ENCODE results near the gene PRRT4. TPM values are rescaled to one million over a fixed set of nuclear protein-coding genes. Genes with fewer than 3 reads are reported as not detected.
A peak's percentile ranks its signal among the peaks of the same experiment; 100 is the strongest.

The PRRT4 gene
- total and polyA plus RNA-seq, 2 of the 13 experiments (the other 11 are each of a cell fraction or from before 2014, with no cell fraction given), result not detected

DNA sequence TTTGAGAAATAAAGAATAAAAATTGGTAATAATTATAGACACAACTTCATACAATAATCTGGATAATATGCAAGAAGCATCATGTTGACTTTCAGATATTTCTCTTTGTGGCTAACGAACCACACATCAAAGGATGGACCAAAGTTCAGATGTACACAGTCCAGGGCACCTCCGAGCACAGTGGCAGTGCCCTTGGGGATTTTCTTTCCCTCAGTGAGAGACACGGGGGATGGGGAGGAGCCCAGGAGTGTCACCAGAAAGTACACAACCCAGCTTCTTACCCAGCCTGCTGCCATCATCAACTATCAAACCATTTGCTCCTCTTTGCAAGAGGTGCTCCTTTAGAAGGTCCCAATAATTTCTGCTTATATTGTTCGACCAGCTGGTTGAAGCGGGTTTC lies 51.0 kb downstream of the PRRT4 start (continued):
- TF ChIP-seq SP2 (CRISPR knock-in tag; IDR thresholded peaks at IDR 0.05) (no peak), MATR3 (CRISPR knock-in tag; IDR thresholded peaks at IDR 0.05) (no peak), ZNF296 (CRISPR knock-in tag; conservative IDR thresholded peaks at IDR 0.05) (no peak), GATAD1 (CRISPR knock-in tag; IDR thresholded peaks at IDR 0.05) (0 out of 2 replicates have a peak, but pooled peaks have one; percentile 47), ZNF7 (CRISPR knock-in tag; IDR thresholded peaks at IDR 0.05) (no peak)
- TF ChIP-seq, protein P1, sequence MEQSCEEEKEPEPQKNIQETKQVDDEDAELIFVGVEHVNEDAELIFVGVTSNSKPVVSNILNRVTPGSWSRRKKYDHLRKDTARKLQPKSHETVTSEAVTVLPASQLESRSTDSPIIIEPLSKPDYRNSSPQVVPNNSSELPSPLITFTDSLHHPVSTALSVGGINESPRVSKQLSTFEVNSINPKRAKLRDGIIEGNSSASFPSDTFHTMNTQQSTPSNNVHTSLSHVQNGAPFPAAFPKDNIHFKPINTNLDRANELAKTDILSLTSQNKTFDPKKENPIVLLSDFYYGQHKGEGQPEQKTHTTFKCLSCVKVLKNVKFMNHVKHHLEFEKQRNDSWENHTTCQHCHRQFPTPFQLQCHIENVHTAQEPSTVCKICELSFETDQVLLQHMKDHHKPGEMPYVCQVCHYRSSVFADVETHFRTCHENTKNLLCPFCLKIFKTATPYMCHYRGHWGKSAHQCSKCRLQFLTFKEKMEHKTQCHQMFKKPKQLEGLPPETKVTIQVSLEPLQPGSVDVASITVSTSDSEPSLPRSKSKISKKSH (CRISPR knock-in tag; IDR thresholded peaks at IDR 0.05; ENCODE audit: borderline replicate concordance), result no peak
- TF ChIP-seq, protein P2, sequence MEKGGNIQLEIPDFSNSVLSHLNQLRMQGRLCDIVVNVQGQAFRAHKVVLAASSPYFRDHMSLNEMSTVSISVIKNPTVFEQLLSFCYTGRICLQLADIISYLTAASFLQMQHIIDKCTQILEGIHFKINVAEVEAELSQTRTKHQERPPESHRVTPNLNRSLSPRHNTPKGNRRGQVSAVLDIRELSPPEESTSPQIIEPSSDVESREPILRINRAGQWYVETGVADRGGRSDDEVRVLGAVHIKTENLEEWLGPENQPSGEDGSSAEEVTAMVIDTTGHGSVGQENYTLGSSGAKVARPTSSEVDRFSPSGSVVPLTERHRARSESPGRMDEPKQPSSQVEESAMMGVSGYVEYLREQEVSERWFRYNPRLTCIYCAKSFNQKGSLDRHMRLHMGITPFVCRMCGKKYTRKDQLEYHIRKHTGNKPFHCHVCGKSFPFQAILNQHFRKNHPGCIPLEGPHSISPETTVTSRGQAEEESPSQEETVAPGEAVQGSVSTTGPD (CRISPR knock-in tag; IDR thresholded peaks at IDR 0.05), result no peak

DNA sequence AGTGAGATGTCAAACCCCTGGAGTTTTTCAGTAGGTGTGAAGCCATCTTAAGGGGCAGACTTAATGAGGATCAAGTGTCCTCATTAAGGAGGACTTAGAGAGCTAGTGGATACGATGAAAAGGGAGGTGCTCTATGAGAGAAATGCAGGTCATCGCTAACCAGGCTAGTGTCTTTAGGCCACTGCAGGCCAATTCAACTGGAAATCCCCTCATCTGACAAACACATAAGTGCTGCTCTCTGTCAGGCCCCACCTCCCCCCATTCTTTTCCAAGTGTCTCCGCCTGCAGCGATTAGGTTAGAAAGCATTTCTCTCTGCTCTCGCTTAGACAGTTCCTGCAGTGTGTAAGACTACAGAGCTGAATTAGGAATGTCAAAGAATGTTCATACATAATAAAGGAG lies 51.5 kb downstream of the PRRT4 start:
- H3K9me3 ChIP-seq (ENCODE audit: low read length), result no peaks in the 10 kb centered on the region
- no peak overlapping the region for H3K9ac ChIP-seq (ENCODE audit: insufficient read depth, low read depth, low read length)
- ChIA-PET POLR2A (interaction anchor here (1.0 kb wide), 2 partner anchors 8 to 10 kb away, joined by 3 to 4 read pairs; no protein-coding TSS in a partner anchor), CTCF (ENCODE audit: low intra/inter-chr PET ratio, low total read pairs) (no interaction called here)
- no peak overlapping the region for H3K4me3 ChIP-seq (replicated peaks in 1 of 3; ENCODE audit: insufficient read depth in 1 of 3, low read depth in 2 of 3, low read length in 3 of 3)
- H3K4me2 ChIP-seq (ENCODE audit: low read depth, low read length), result peak overlapping the region; percentile 10; the same call in 1 of the 2 replicates
- 98% methylated on average over 5 of the region's 5 CpGs for WGBS (ENCODE audit: low lambda C conversion rate)
- in situ Hi-C loops (cut with HindIII; ENCODE audit: extremely low pct_ligation_motif_present, low pct_unique_long_range_greater_than_20kb), result no loop called here
- 0 out of 2 replicates have a peak, but pooled peaks have one; percentile 4 for TF ChIP-seq KAT8 (CRISPR knock-in tag; IDR thresholded peaks at IDR 0.05)
- no peak for TF ChIP-seq SAP130 (CRISPR knock-in tag; IDR thresholded peaks at IDR 0.05; ENCODE audit: low read depth)
- TF ChIP-seq, protein P3, sequence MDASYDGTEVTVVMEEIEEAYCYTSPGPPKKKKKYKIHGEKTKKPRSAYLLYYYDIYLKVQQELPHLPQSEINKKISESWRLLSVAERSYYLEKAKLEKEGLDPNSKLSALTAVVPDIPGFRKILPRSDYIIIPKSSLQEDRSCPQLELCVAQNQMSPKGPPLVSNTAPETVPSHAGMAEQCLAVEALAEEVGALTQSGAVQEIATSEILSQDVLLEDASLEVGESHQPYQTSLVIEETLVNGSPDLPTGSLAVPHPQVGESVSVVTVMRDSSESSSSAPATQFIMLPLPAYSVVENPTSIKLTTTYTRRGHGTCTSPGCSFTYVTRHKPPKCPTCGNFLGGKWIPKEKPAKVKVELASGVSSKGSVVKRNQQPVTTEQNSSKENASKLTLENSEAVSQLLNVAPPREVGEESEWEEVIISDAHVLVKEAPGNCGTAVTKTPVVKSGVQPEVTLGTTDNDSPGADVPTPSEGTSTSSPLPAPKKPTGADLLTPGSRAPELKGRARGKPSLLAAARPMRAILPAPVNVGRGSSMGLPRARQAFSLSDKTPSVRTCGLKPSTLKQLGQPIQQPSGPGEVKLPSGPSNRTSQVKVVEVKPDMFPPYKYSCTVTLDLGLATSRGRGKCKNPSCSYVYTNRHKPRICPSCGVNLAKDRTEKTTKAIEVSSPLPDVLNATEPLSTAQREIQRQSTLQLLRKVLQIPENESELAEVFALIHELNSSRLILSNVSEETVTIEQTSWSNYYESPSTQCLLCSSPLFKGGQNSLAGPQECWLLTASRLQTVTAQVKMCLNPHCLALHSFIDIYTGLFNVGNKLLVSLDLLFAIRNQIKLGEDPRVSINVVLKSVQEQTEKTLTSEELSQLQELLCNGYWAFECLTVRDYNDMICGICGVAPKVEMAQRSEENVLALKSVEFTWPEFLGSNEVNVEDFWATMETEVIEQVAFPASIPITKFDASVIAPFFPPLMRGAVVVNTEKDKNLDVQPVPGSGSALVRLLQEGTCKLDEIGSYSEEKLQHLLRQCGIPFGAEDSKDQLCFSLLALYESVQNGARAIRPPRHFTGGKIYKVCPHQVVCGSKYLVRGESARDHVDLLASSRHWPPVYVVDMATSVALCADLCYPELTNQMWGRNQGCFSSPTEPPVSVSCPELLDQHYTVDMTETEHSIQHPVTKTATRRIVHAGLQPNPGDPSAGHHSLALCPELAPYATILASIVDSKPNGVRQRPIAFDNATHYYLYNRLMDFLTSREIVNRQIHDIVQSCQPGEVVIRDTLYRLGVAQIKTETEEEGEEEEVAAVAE (CRISPR knock-in tag; IDR thresholded peaks at IDR 0.05; ENCODE audit: borderline replicate concordance), result peak; percentile 7; the same call in 1 of the 2 replicates
- no peak for TF ChIP-seq ZNF101 (CRISPR knock-in tag; IDR thresholded peaks at IDR 0.05; ENCODE audit: borderline replicate concordance, low read depth)
- TF ChIP-seq ZNF589 (CRISPR knock-in tag; conservative IDR thresholded peaks at IDR 0.05), result no peak
- TF ChIP-seq CENPT (CRISPR knock-in tag; IDR thresholded peaks at IDR 0.05; ENCODE audit: low read depth), result no peak
- TF ChIP-seq RXRB (CRISPR knock-in tag; IDR thresholded peaks at IDR 0.05; ENCODE audit: borderline replicate concordance), result no peak
- no peak for TF ChIP-seq ZNF83 (CRISPR knock-in tag; IDR thresholded peaks at IDR 0.05; ENCODE audit: borderline replicate concordance)
- TF ChIP-seq XRCC5 (optimal IDR thresholded peaks at IDR 0.05; ENCODE audit: low read length), result no peak
- DNase-seq (ENCODE audit: low spot score), result no peak
- no peak for FAIRE-seq
- H4K20me1 ChIP-seq (ENCODE audit: insufficient read depth, low read length), result no peaks in the 10 kb centered on the region
- peak; percentile 49; the same call in 2 of the 3 replicates for ATAC-seq
- intact Hi-C loops (cut with micrococcal nuclease; ENCODE audit: unreplicated experiment), result no loop called here
- H3K79me2 ChIP-seq (ENCODE audit: insufficient read depth, low read length), result no peaks in the 10 kb centered on the region
- H3K27me3 ChIP-seq (ENCODE audit: control insufficient read depth in 1 of 2, insufficient read depth in 2 of 2, low read length in 2 of 2), result no peaks in the 10 kb centered on the region
- peak overlapping the region; percentile 60 for H3K27ac ChIP-seq (ENCODE audit: extremely low read length, insufficient read depth, low read length)
- no peak overlapping the region for H2AFZ ChIP-seq (ENCODE audit: low read length)
- no TSS peak for BruUV-seq (replicated peaks)
- H3K4me1 ChIP-seq (ENCODE audit: insufficient read depth, low read length), result peaks cover 41% of the 10 kb centered on the region
- peaks cover 21 to 58% of the 10 kb centered on the region in 2 experiments for H3K36me3 ChIP-seq (replicated peaks in 1 of 2; ENCODE audit: control insufficient read depth in 1 of 2, insufficient read depth in 2 of 2, low read length in 2 of 2)

Data from HepG2 (cell line).